Measurements from ENCODE around the gene BTD.

The BTD gene

GRCh38 chr3:15556512-15556911 lies 45.0 kb upstream of the BTD start:
- Histone ChIP-seq H3K27ac (ENCODE audit: low read length) (no peak overlapping the region), H3K27me3 (ENCODE audit: insufficient read depth, low read length, poor library complexity) (no peaks in the 10 kb centered on the region), H3K4me3 (ENCODE audit: low read depth in 1 of 2, low read length in 2 of 2) (no peak overlapping the region), H3K9me3 (ENCODE audit: insufficient read depth, low read length, severe bottlenecking) (no peaks in the 10 kb centered on the region), H3K9ac (ENCODE audit: low read depth, low read length) (no peak overlapping the region), H3K36me3 (ENCODE audit: insufficient read depth, low read length) (peaks cover 26% of the 10 kb centered on the region), H3K79me2 (ENCODE audit: insufficient read depth, low read length) (no peaks in the 10 kb centered on the region), H2AFZ (ENCODE audit: low read depth, low read length) (no peak overlapping the region), H3K4me1 (ENCODE audit: insufficient read depth, low read length) (peaks cover 4% of the 10 kb centered on the region; the same call in 1 of the 2 replicates), H4K20me1 (ENCODE audit: insufficient read depth, low read length) (no peaks in the 10 kb centered on the region), H3K4me2 (ENCODE audit: insufficient read depth, low read length) (no peak overlapping the region)
- DNase-seq (no peak), ATAC-seq (ENCODE audit: insufficient read depth, low read depth) (peak; percentile 51; the same call in 2 of the 3 replicates)
- TF ChIP-seq CTCF (IDR thresholded peaks at IDR 0.05; ENCODE audit: borderline replicate concordance, extremely low read depth, low read length, poor library complexity, severe bottlenecking) = no peak
- no peak for TF ChIP-seq EZH2 (IDR thresholded peaks at IDR 0.05; ENCODE audit: borderline replicate concordance, low read depth, low read length, severe bottlenecking)

DNA sequence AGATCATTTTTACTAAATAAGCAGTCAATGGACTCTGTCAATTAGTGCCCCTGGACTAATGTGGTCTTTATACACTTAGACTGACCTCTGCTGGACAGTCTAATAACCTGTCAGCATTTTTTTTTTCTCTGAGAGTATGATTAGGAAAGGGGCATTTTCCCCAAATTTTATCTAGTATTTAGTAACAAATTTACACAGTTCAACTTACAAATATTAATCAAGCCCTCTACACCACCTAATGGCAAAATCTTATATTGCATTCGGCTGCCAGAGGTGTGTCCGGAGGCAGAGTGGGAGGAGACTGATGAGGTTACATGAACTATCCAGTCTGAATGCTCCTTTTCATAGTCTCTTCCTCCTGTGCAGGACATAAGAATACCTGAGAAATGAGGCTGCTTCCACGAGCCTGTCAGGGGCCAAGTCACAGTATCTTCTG lies 44.0 kb upstream of the BTD start:
- Histone ChIP-seq H3K9ac (ENCODE audit: low read depth, low read length) (no peak overlapping the region), H2AFZ (ENCODE audit: low read depth, low read length) (no peak overlapping the region), H3K79me2 (ENCODE audit: insufficient read depth, low read length) (no peaks in the 10 kb centered on the region), H3K27ac (ENCODE audit: low read length) (no peak overlapping the region), H4K20me1 (ENCODE audit: insufficient read depth, low read length) (no peaks in the 10 kb centered on the region), H3K4me1 (ENCODE audit: insufficient read depth, low read length) (peaks cover 4% of the 10 kb centered on the region; the same call in 1 of the 2 replicates), H3K4me3 (ENCODE audit: low read depth in 1 of 2, low read length in 2 of 2) (no peak overlapping the region), H3K27me3 (ENCODE audit: insufficient read depth, low read length, poor library complexity) (no peaks in the 10 kb centered on the region), H3K9me3 (ENCODE audit: insufficient read depth, low read length, severe bottlenecking) (no peaks in the 10 kb centered on the region), H3K4me2 (ENCODE audit: insufficient read depth, low read length) (no peak overlapping the region), H3K36me3 (ENCODE audit: insufficient read depth, low read length) (peaks cover 35% of the 10 kb centered on the region)
- TF ChIP-seq CTCF (IDR thresholded peaks at IDR 0.05; ENCODE audit: borderline replicate concordance, extremely low read depth, low read length, poor library complexity, severe bottlenecking) (peak; percentile 61), EZH2 (IDR thresholded peaks at IDR 0.05; ENCODE audit: borderline replicate concordance, low read depth, low read length, severe bottlenecking) (no peak)
- peak; percentile 85 for ATAC-seq (ENCODE audit: insufficient read depth, low read depth)
- DNase-seq = peak; percentile 49

DNA sequence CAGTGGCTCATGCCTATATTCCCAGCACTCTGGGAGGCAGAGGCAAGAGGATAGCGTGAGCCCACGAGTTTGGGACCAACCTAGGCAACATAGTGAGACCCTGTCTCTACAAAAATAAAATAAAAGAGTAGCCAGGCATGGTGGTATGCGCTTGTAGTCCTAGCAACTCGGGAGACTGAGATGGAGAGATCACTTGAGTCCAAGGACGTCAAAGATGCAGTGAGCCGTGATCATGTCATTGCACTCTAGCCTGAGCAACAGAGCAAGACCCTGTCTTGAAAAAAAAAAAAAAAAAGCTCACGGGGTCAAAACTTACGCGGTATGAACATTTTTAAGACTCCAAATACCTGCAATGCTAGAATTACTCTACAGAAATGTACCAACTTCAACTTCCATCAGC lies 43.0 kb upstream of the BTD start:
- no peaks in the 10 kb centered on the region for H4K20me1 ChIP-seq (ENCODE audit: insufficient read depth, low read length)
- H3K4me1 ChIP-seq (ENCODE audit: insufficient read depth, low read length) = peaks cover 4% of the 10 kb centered on the region; the same call in 1 of the 2 replicates
- H3K4me2 ChIP-seq (ENCODE audit: insufficient read depth, low read length) = no peak overlapping the region
- ATAC-seq (ENCODE audit: insufficient read depth, low read depth) (no peak), DNase-seq (no peak)
- H3K27me3 ChIP-seq (ENCODE audit: insufficient read depth, low read length, poor library complexity) = no peaks in the 10 kb centered on the region
- no peak overlapping the region for H3K27ac ChIP-seq (ENCODE audit: low read length)
- H3K79me2 ChIP-seq (ENCODE audit: insufficient read depth, low read length) = no peaks in the 10 kb centered on the region
- no peak for TF ChIP-seq CTCF (IDR thresholded peaks at IDR 0.05; ENCODE audit: borderline replicate concordance, extremely low read depth, low read length, poor library complexity, severe bottlenecking)
- no peak for TF ChIP-seq EZH2 (IDR thresholded peaks at IDR 0.05; ENCODE audit: borderline replicate concordance, low read depth, low read length, severe bottlenecking)
- peaks cover 45% of the 10 kb centered on the region for H3K36me3 ChIP-seq (ENCODE audit: insufficient read depth, low read length)
- H3K9me3 ChIP-seq (ENCODE audit: insufficient read depth, low read length, severe bottlenecking) = no peaks in the 10 kb centered on the region
- H3K4me3 ChIP-seq (ENCODE audit: low read depth in 1 of 2, low read length in 2 of 2) = no peak overlapping the region
- no peak overlapping the region for H3K9ac ChIP-seq (ENCODE audit: low read depth, low read length)
- H2AFZ ChIP-seq (ENCODE audit: low read depth, low read length) = no peak overlapping the region

GRCh38 chr3:15562560-15562959 lies 39.0 kb upstream of the BTD start:
- Histone ChIP-seq H4K20me1 (ENCODE audit: insufficient read depth, low read length) (no peaks in the 10 kb centered on the region), H3K36me3 (ENCODE audit: insufficient read depth, low read length) (peaks cover 79% of the 10 kb centered on the region), H3K4me1 (ENCODE audit: insufficient read depth, low read length) (no peaks in the 10 kb centered on the region), H3K27me3 (ENCODE audit: insufficient read depth, low read length, poor library complexity) (no peaks in the 10 kb centered on the region), H3K4me2 (ENCODE audit: insufficient read depth, low read length) (no peak overlapping the region), H3K79me2 (ENCODE audit: insufficient read depth, low read length) (no peaks in the 10 kb centered on the region), H3K9me3 (ENCODE audit: insufficient read depth, low read length, severe bottlenecking) (no peaks in the 10 kb centered on the region), H3K4me3 (ENCODE audit: low read depth in 1 of 2, low read length in 2 of 2) (no peak overlapping the region), H3K9ac (ENCODE audit: low read depth, low read length) (no peak overlapping the region), H3K27ac (ENCODE audit: low read length) (no peak overlapping the region), H2AFZ (ENCODE audit: low read depth, low read length) (no peak overlapping the region)
- ATAC-seq (ENCODE audit: insufficient read depth, low read depth) (no peak), DNase-seq (no peak)
- no peak for TF ChIP-seq CTCF (IDR thresholded peaks at IDR 0.05; ENCODE audit: borderline replicate concordance, extremely low read depth, low read length, poor library complexity, severe bottlenecking)
- no peak for TF ChIP-seq EZH2 (IDR thresholded peaks at IDR 0.05; ENCODE audit: borderline replicate concordance, low read depth, low read length, severe bottlenecking)

Data from DND-41 (cell line).